Smooth muscle cell (in vitro differentiated cells): ENCODE measurements around the gene SEZ6. TPM values are rescaled to one million over a fixed set of nuclear protein-coding genes. Genes with fewer than 3 reads are reported as not detected.

ENCODE experiments used
- DNase-seq: peaks from one replicate; lab custom pipeline; 2025; ENCODE audit not compliant: unreplicated experiment; lab: John Stamatoyannopoulos, UW
- H2AFZ ChIP-seq: fragments of 200-600 bp; sonication (generic); 2 replicates; pipeline ENCODE4 v1.6.0; 2016; ENCODE audit warnings: antibody characterized with exemption, low read depth, mild to moderate bottlenecking
- H3F3A ChIP-seq: fragments of 200-600 bp; sonication (generic); 2 replicates; pipeline ENCODE4 v1.6.0; 2017; ENCODE audit warnings: antibody characterized with exemption, low read depth
- H3K27ac ChIP-seq: fragments of 200-600 bp; sonication (generic); 2 replicates; pipeline ENCODE4 v1.5.1; 2016; ENCODE audit warnings: low read depth, mild to moderate bottlenecking
- H3K27me3 ChIP-seq: fragments of 200-600 bp; sonication (generic); 2 replicates; pipeline ENCODE4 v1.6.1; 2016; ENCODE audit warnings: low read depth, mild to moderate bottlenecking
- H3K36me3 ChIP-seq: fragments of 200-600 bp; sonication (generic); 2 replicates; pipeline ENCODE4 v1.5.1; 2016; ENCODE audit warnings: low read depth
- H3K4me1 ChIP-seq: fragments of 200-600 bp; sonication (generic); 2 replicates; pipeline ENCODE4 v1.5.1; 2016; ENCODE audit warnings: low read depth
- H3K4me2 ChIP-seq: fragments of 200-600 bp; sonication (generic); 2 replicates; pipeline ENCODE4 v1.6.0; 2016; ENCODE audit warnings: mild to moderate bottlenecking
- H3K4me3 ChIP-seq: fragments of 200-600 bp; sonication (generic); 2 replicates; pipeline ENCODE4 v1.5.1; 2016; ENCODE audit warnings: mild to moderate bottlenecking
- H3K79me2 ChIP-seq: fragments of 200-600 bp; sonication (generic); 2 replicates; pipeline ENCODE4 v1.6.0; 2016; ENCODE audit warnings: low read depth, mild to moderate bottlenecking
- H3K9ac ChIP-seq: fragments of 200-600 bp; sonication (generic); 2 replicates; pipeline ENCODE4 v1.6.0; 2016; ENCODE audit warnings: low read depth
- H3K9me3 ChIP-seq: fragments of 200-600 bp; sonication (generic); replicated peaks from 2 replicates; pipeline ENCODE4 v1.5.1; 2016; ENCODE audit warnings: low read depth
- H4K20me1 ChIP-seq: fragments of 200-600 bp; sonication (generic); 2 replicates; pipeline ENCODE4 v1.6.0; 2016; ENCODE audit warnings: low read depth
- CTCF ChIP-seq: fragments of 200-600 bp; sonication (generic); IDR thresholded peaks from 2 replicates; pipeline ENCODE4 v1.5.1; 2017; ENCODE audit warnings: borderline replicate concordance, mild to moderate bottlenecking, antibody characterized with exemption; ENCODE audit not compliant: insufficient read depth, poor library complexity, severe bottlenecking
- WGBS: methylation state at CpG from one replicate; pipeline ENCODE4 v1.1.7; 2016; ENCODE audit warnings: low lambda C conversion rate; 5-methylcytosine and 5-hydroxymethylcytosine counted together
- polyA plus RNA-seq: library from polyadenylated mRNA; unstranded; fragments of >200 nt; fragmentation: Nextera tagmentation; extraction: Ambion mirVana; gene quantifications from 2 replicates; pipeline ENCODE4 v1.2.1, GENCODE V29; 2016
- total RNA-seq: library from RNA; depleted of rRNA; stranded (reverse); fragments of >200 nt; gene quantifications from 2 replicates; pipeline ENCODE4 v1.2.3, GENCODE V29; 2014

The SEZ6 gene
- total and polyA plus RNA-seq, 2 experiments from 2014 or later: not detected

GRCh38 chr17:29051194-29051593 is 45.4 kb upstream of the SEZ6 start:
- no peaks in the 10 kb centered on the region for H3F3A ChIP-seq
- H3K9ac ChIP-seq: no peak overlapping the region
- 88% methylated on average over 12 of the region's 12 CpGs for WGBS
- no peaks in the 10 kb centered on the region for H3K9me3 ChIP-seq
- no peaks in the 10 kb centered on the region for H3K79me2 ChIP-seq
- H4K20me1 ChIP-seq: no peaks in the 10 kb centered on the region
- no peak for TF ChIP-seq CTCF
- no peak overlapping the region for H3K27ac ChIP-seq
- no peaks in the 10 kb centered on the region for H3K27me3 ChIP-seq
- H2AFZ ChIP-seq: no peak overlapping the region
- no peaks in the 10 kb centered on the region for H3K36me3 ChIP-seq
- peaks cover 14% of the 10 kb centered on the region for H3K4me1 ChIP-seq
- H3K4me2 ChIP-seq: no peak overlapping the region
- no peak for DNase-seq
- H3K4me3 ChIP-seq: no peak overlapping the region

- Histone ChIP-seq H3K27ac (no peak overlapping the region), H3F3A (no peaks in the 10 kb centered on the region), H2AFZ (no peak overlapping the region), H3K27me3 (no peaks in the 10 kb centered on the region), H3K36me3 (no peaks in the 10 kb centered on the region), H4K20me1 (no peaks in the 10 kb centered on the region), H3K9ac (no peak overlapping the region), H3K4me1 (peaks cover 14% of the 10 kb centered on the region), H3K79me2 (no peaks in the 10 kb centered on the region), H3K9me3 (no peaks in the 10 kb centered on the region), H3K4me2 (no peak overlapping the region), H3K4me3 (no peak overlapping the region)
- DNase-seq: no peak
- TF ChIP-seq CTCF: no peak
- 87% methylated on average over 5 of the region's 5 CpGs for WGBS
Measured at GRCh38 chr17:29050176-29050575, 44.3 kb upstream of the SEZ6 start.

- H3K9ac ChIP-seq: no peak overlapping the region
- H3K27me3 ChIP-seq: no peaks in the 10 kb centered on the region
- peaks cover 14% of the 10 kb centered on the region for H3K4me1 ChIP-seq
- H3K36me3 ChIP-seq: no peaks in the 10 kb centered on the region
- H3F3A ChIP-seq: no peaks in the 10 kb centered on the region
- 85% methylated on average over 11 of the region's 11 CpGs for WGBS
- H3K79me2 ChIP-seq: no peaks in the 10 kb centered on the region
- H2AFZ ChIP-seq: no peak overlapping the region
- no peak overlapping the region for H3K4me2 ChIP-seq
- H3K9me3 ChIP-seq: no peaks in the 10 kb centered on the region
- H3K4me3 ChIP-seq: no peak overlapping the region
- DNase-seq: no peak
- TF ChIP-seq CTCF: no peak
- no peaks in the 10 kb centered on the region for H4K20me1 ChIP-seq
- no peak overlapping the region for H3K27ac ChIP-seq
Measured at GRCh38 chr17:29049541-29050145, 43.8 kb upstream of the SEZ6 start.
